ENCODE results near the gene STX5. TPM values are rescaled to one million over a fixed set of nuclear protein-coding genes. Genes with fewer than 3 reads are reported as not detected.

The STX5 gene
- total and polyA plus RNA-seq, 10 of the 15 experiments (the other 5 are each of a cell fraction or from before 2014, with no cell fraction given) = 3.8 to 35.4 (median 27.4) TPM

GRCh38 chr11:62855571-62856332 is 23.9 kb upstream of the STX5 start (continued):
- TF ChIP-seq PBX3 (IDR thresholded peaks at IDR 0.05; ENCODE audit: insufficient replicate concordance, low read depth, low read length) = peak; percentile 52
- TF ChIP-seq, protein P1, sequence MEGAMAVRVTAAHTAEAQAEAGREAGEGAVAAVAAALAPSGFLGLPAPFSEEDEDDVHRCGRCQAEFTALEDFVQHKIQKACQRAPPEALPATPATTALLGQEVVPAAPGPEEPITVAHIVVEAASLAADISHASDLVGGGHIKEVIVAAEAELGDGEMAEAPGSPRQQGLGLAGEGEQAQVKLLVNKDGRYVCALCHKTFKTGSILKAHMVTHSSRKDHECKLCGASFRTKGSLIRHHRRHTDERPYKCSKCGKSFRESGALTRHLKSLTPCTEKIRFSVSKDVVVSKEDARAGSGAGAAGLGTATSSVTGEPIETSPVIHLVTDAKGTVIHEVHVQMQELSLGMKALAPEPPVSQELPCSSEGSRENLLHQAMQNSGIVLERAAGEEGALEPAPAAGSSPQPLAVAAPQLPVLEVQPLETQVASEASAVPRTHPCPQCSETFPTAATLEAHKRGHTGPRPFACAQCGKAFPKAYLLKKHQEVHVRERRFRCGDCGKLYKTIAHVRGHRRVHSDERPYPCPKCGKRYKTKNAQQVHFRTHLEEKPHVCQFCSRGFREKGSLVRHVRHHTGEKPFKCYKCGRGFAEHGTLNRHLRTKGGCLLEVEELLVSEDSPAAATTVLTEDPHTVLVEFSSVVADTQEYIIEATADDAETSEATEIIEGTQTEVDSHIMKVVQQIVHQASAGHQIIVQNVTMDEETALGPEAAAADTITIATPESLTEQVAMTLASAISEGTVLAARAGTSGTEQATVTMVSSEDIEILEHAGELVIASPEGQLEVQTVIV (IDR thresholded peaks at IDR 0.05; ENCODE audit: borderline replicate concordance, partially characterized antibody) = no peak
- no peak for TF ChIP-seq RCOR1 (conservative IDR thresholded peaks at IDR 0.05; ENCODE audit: low read depth, low read length)
- TF ChIP-seq MYC (IDR thresholded peaks at IDR 0.05; ENCODE audit: insufficient read depth, insufficient read length, insufficient replicate concordance, low read length, severe bottlenecking) = peak; percentile 98
- TF ChIP-seq NFXL1 (IDR thresholded peaks at IDR 0.05; ENCODE audit: borderline replicate concordance) = no peak
- TF ChIP-seq BMI1 (IDR thresholded peaks at IDR 0.05; ENCODE audit: borderline replicate concordance) = no peak
- peak in 1 of 2 experiments; percentile 93 for TF ChIP-seq BHLHE40 (IDR thresholded peaks at IDR 0.05; ENCODE audit: borderline replicate concordance in 1 of 2, low read depth in 2 of 2, low read length in 1 of 2)
- TF ChIP-seq, protein P2, sequence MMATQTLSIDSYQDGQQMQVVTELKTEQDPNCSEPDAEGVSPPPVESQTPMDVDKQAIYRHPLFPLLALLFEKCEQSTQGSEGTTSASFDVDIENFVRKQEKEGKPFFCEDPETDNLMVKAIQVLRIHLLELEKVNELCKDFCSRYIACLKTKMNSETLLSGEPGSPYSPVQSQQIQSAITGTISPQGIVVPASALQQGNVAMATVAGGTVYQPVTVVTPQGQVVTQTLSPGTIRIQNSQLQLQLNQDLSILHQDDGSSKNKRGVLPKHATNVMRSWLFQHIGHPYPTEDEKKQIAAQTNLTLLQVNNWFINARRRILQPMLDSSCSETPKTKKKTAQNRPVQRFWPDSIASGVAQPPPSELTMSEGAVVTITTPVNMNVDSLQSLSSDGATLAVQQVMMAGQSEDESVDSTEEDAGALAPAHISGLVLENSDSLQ (IDR thresholded peaks at IDR 0.05) = peak; percentile 67; the same call in 1 of the 2 replicates
- TF ChIP-seq CHD4 (IDR thresholded peaks at IDR 0.05) = no peak
- TF ChIP-seq, protein P3, sequence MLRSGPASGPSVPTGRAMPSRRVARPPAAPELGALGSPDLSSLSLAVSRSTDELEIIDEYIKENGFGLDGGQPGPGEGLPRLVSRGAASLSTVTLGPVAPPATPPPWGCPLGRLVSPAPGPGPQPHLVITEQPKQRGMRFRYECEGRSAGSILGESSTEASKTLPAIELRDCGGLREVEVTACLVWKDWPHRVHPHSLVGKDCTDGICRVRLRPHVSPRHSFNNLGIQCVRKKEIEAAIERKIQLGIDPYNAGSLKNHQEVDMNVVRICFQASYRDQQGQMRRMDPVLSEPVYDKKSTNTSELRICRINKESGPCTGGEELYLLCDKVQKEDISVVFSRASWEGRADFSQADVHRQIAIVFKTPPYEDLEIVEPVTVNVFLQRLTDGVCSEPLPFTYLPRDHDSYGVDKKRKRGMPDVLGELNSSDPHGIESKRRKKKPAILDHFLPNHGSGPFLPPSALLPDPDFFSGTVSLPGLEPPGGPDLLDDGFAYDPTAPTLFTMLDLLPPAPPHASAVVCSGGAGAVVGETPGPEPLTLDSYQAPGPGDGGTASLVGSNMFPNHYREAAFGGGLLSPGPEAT (IDR thresholded peaks at IDR 0.05; ENCODE audit: low read depth) = peak; percentile 49
- peak; percentile 69; the same call in 1 of the 2 replicates for TF ChIP-seq HSF1 (IDR thresholded peaks at IDR 0.05; ENCODE audit: low read depth, low read length)
- TF ChIP-seq TBL1XR1 (IDR thresholded peaks at IDR 0.05; ENCODE audit: low read depth, low read length) = no peak
- peak; percentile 92 for TF ChIP-seq SIN3A (IDR thresholded peaks at IDR 0.05; ENCODE audit: low read depth, low read length)
- TF ChIP-seq TARDBP (IDR thresholded peaks at IDR 0.05; ENCODE audit: borderline replicate concordance) = no peak; the same call in 1 of the 2 replicates
- peak; percentile 85 for TF ChIP-seq NRF1 (conservative IDR thresholded peaks at IDR 0.05; ENCODE audit: low read depth, low read length)
- TF ChIP-seq CBX3 (IDR thresholded peaks at IDR 0.05; ENCODE audit: borderline replicate concordance, low read depth) = no peak
- peak; percentile 3; the same call in 1 of the 2 replicates for TF ChIP-seq CREM (IDR thresholded peaks at IDR 0.05; ENCODE audit: low read depth)
- peak; percentile 94 for TF ChIP-seq CHD1 (IDR thresholded peaks at IDR 0.05; ENCODE audit: low read depth, low read length)
- no peak for TF ChIP-seq ZNF274 (IDR thresholded peaks at IDR 0.05; ENCODE audit: insufficient read depth, insufficient read length)
- TF ChIP-seq EED (IDR thresholded peaks at IDR 0.05; ENCODE audit: low read depth) = peak; percentile 56; the same call in 1 of the 2 replicates
- no peak; the same call in 1 of the 2 replicates for TF ChIP-seq NFIC (IDR thresholded peaks at IDR 0.05; ENCODE audit: low read depth, low read length)
- no peak for TF ChIP-seq RBBP5 (conservative IDR thresholded peaks at IDR 0.05)
- peak; percentile 85 for TF ChIP-seq DPF2 (IDR thresholded peaks at IDR 0.05)
